Loucy (cell line): Measurements from ENCODE around the gene NPSR1.

Experiments used
- EZH2phosphoT487 ChIP-seq: fragments of 200-600 bp; IDR thresholded peaks from 2 replicates; pipeline ENCODE4 v1.6.1; 2018; ENCODE audit warnings: antibody characterized with exemption, mild to moderate bottlenecking, moderate library complexity, borderline replicate concordance
- TF ChIP-seq, protein P1 (sequence below): fragments of 200-600 bp; sonication (generic); conservative IDR thresholded peaks from 2 replicates; pipeline ENCODE4 v1.5.1; 2014; ENCODE audit warnings: mild to moderate bottlenecking, antibody characterized with exemption, low read length

DNA sequence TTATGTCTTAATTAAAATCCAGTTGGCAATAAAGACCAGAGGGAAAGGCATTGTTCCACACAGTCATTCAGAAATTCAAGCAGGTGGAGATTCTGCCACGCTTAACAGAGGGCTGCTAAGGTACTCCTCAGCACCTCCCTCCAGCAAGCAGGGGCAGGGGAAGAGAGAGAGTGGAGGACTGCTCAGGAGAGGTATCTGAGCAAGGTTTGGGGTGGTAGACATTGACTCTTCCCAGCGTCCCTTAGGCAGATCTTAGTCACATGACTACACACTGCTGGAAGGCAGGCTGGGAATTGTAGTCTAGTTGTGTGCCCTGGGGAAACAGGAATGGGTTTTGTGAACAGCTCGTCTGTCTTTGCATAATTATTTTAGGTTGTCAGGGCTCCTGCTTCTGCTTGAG lies 181.6 kb downstream of the NPSR1 start:
- TF ChIP-seq, protein P1, sequence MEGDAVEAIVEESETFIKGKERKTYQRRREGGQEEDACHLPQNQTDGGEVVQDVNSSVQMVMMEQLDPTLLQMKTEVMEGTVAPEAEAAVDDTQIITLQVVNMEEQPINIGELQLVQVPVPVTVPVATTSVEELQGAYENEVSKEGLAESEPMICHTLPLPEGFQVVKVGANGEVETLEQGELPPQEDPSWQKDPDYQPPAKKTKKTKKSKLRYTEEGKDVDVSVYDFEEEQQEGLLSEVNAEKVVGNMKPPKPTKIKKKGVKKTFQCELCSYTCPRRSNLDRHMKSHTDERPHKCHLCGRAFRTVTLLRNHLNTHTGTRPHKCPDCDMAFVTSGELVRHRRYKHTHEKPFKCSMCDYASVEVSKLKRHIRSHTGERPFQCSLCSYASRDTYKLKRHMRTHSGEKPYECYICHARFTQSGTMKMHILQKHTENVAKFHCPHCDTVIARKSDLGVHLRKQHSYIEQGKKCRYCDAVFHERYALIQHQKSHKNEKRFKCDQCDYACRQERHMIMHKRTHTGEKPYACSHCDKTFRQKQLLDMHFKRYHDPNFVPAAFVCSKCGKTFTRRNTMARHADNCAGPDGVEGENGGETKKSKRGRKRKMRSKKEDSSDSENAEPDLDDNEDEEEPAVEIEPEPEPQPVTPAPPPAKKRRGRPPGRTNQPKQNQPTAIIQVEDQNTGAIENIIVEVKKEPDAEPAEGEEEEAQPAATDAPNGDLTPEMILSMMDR = no peak
- no peak for TF ChIP-seq EZH2phosphoT487
